ENCODE measurements around the gene ZFP36L1. TPM values are rescaled to one million over a fixed set of nuclear protein-coding genes. Genes with fewer than 3 reads are reported as not detected.
A peak's percentile ranks its signal among the peaks of the same experiment; 100 is the strongest.

ZFP36L1 gene
- total RNA-seq, 4 donors from 2014 or later = 154 to 451 (median 280) TPM

- Histone ChIP-seq H3K9me3 (peaks cover 0 to 6% (median 0%) of the 10 kb centered on the region in 3 donors), H3K27ac (no peak overlapping the region), H3K36me3 (no peaks in the 10 kb centered on the region), H3K4me3 (no peak overlapping the region), H3K27me3 (no peaks in the 10 kb centered on the region), H3K4me1 (peaks cover 0 to 16% (median 8%) of the 10 kb centered on the region in 3 donors)
- no peak for ATAC-seq
- no peak for TF ChIP-seq POLR2AphosphoS5 (IDR thresholded peaks at IDR 0.05)
Observed at GRCh38 chr14:68798621-68799020, 5.8 kb upstream of the ZFP36L1 start.

- Histone ChIP-seq H3K4me3 (no peak overlapping the region), H3K27ac (peak overlapping the region; percentile 98 to 100 (median 100)), H3K9me3 (peaks cover 0 to 6% (median 0%) of the 10 kb centered on the region in 3 donors), H3K27me3 (no peaks in the 10 kb centered on the region), H3K4me1 (peaks cover 0 to 16% (median 8%) of the 10 kb centered on the region in 3 donors), H3K36me3 (no peaks in the 10 kb centered on the region)
- WGBS, 2 donors (ENCODE audit: low coverage in 1 of 2) = 70 to 87% methylated on average over 3 to 7 of the region's 7 CpGs
- TF ChIP-seq, protein P1, sequence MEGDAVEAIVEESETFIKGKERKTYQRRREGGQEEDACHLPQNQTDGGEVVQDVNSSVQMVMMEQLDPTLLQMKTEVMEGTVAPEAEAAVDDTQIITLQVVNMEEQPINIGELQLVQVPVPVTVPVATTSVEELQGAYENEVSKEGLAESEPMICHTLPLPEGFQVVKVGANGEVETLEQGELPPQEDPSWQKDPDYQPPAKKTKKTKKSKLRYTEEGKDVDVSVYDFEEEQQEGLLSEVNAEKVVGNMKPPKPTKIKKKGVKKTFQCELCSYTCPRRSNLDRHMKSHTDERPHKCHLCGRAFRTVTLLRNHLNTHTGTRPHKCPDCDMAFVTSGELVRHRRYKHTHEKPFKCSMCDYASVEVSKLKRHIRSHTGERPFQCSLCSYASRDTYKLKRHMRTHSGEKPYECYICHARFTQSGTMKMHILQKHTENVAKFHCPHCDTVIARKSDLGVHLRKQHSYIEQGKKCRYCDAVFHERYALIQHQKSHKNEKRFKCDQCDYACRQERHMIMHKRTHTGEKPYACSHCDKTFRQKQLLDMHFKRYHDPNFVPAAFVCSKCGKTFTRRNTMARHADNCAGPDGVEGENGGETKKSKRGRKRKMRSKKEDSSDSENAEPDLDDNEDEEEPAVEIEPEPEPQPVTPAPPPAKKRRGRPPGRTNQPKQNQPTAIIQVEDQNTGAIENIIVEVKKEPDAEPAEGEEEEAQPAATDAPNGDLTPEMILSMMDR (IDR thresholded peaks at IDR 0.05) = no peak
- TF ChIP-seq POLR2AphosphoS5 (IDR thresholded peaks at IDR 0.05) (no peak), POLR2A (IDR thresholded peaks at IDR 0.05) (no peak), EP300 (IDR thresholded peaks at IDR 0.05) (no peak)
- no peak for ATAC-seq
Observed at GRCh38 chr14:68797121-68797670, 4.3 kb upstream of the ZFP36L1 start.

DNA sequence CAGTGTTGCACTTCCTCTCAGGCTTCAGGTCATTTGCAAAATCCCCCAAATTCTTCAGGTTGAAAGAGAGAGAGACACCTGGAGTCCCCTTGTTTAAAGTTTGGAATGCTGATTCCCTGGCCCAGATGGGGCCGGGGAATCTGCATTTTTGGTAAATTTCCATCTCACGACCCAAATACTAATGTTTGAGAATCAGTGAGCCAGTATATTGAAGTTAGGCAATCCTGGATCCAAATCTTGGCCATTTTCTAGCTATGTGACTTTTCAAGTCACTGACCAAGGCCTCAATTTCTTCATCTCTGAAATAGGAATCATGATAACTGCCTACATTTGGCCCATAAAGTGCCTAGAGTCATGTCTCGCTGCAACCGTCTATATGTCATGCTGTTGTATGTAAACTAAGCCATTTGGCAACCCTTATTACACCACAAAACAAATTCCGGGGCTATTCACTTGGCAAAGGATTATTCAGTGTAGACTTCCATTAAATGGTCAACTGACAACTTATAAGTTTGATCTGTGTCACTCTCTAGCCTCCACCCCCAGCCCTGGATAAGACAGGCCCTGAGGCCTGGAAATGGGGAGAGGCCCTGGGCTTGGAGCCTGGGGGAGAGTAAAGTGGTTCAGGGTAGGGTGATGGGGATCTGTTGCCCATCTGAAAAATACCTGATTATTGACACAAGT, 3.7 kb upstream of the ZFP36L1 start:
- Histone ChIP-seq H3K36me3 (peaks cover 0 to 2% of the 10 kb centered on the region in 2 donors), H3K4me3 (peak overlapping the region; percentile 65 to 87), H3K27me3 (no peaks in the 10 kb centered on the region), H3K9me3 (peaks cover 0 to 4% (median 0%) of the 10 kb centered on the region in 3 donors), H3K4me1 (peaks cover 0 to 16% (median 8%) of the 10 kb centered on the region in 3 donors), H3K27ac (peak overlapping the region; percentile 98 to 100 (median 100))
- WGBS, 2 donors (ENCODE audit: low coverage in 1 of 2) = 49 to 61% methylated on average over 4 of the region's 5 CpGs
- TF ChIP-seq POLR2AphosphoS5 (IDR thresholded peaks at IDR 0.05) (no peak), POLR2A (IDR thresholded peaks at IDR 0.05) (no peak), EP300 (IDR thresholded peaks at IDR 0.05) (no peak)
- TF ChIP-seq, protein P1 (IDR thresholded peaks at IDR 0.05) = no peak
- no peak for ATAC-seq

GRCh38 chr14:68795597-68796417, 2.9 kb upstream of the ZFP36L1 start:
- Histone ChIP-seq H3K36me3 (peaks cover 0 to 9% of the 10 kb centered on the region in 2 donors), H3K9me3 (no peaks in the 10 kb centered on the region), H3K27me3 (no peaks in the 10 kb centered on the region), H3K4me3 (peak overlapping the region; percentile 65 to 87), H3K27ac (peak overlapping the region; percentile 98 to 100 (median 100)), H3K4me1 (peaks cover 0 to 16% (median 8%) of the 10 kb centered on the region in 3 donors)
- TF ChIP-seq POLR2AphosphoS5 (IDR thresholded peaks at IDR 0.05) = peak; percentile 99
- peak; percentile 31 for TF ChIP-seq EP300 (IDR thresholded peaks at IDR 0.05)
- TF ChIP-seq, protein P1 (IDR thresholded peaks at IDR 0.05) = peak; percentile 93 to 99 (median 98)
- peak; percentile 93 for TF ChIP-seq POLR2A (IDR thresholded peaks at IDR 0.05)
- ATAC-seq = peak; percentile 66
- 0% methylated on average over 1 of the region's 70 CpGs for WGBS, 2 donors (ENCODE audit: low coverage in 1 of 2)

- Histone ChIP-seq H3K4me3 (peak overlapping the region; percentile 65 to 87), H3K27ac (peak overlapping the region; percentile 98 to 100 (median 100)), H3K27me3 (no peaks in the 10 kb centered on the region), H3K36me3 (peaks cover 0 to 16% of the 10 kb centered on the region in 2 donors), H3K9me3 (no peaks in the 10 kb centered on the region), H3K4me1 (peaks cover 0 to 16% (median 8%) of the 10 kb centered on the region in 3 donors)
- WGBS, 2 donors (ENCODE audit: low coverage in 1 of 2) = 0 to 1% methylated on average over 5 to 18 of the region's 36 CpGs
- no peak for TF ChIP-seq POLR2A (IDR thresholded peaks at IDR 0.05)
- TF ChIP-seq POLR2AphosphoS5 (IDR thresholded peaks at IDR 0.05) = peak; percentile 89
- ATAC-seq = peak; percentile 29
Observed at GRCh38 chr14:68794851-68795596, 2.2 kb upstream of the ZFP36L1 start.
